Mesendoderm (in vitro differentiated cells): Measurements from ENCODE around the gene MVB12B.
A peak's percentile ranks its signal among the peaks of the same experiment; 100 is the strongest.

ENCODE experiments used
- DNase-seq: peaks from one replicate; pipeline ENCODE4 v3.0.0; 2013
- H2AK5ac ChIP-seq: 2 replicates; pipeline ENCODE4 v1.6.1; 2013; ENCODE audit warnings: low read length, inconsistent platforms
- H2BK120ac ChIP-seq: 2 replicates; pipeline ENCODE4 v1.6.1; 2013; ENCODE audit warnings: low read depth, mild to moderate bottlenecking, low read length, moderate library complexity, mixed read lengths
- H2BK15ac ChIP-seq: replicated peaks from 2 replicates; pipeline ENCODE4 v1.6.1; 2013; ENCODE audit warnings: low read depth, mild to moderate bottlenecking, moderate library complexity
- H2BK5ac ChIP-seq: 2 replicates; pipeline ENCODE4 v1.6.1; 2013; ENCODE audit warnings: low read length, inconsistent platforms
- H3K18ac ChIP-seq: 2 replicates; pipeline ENCODE4 v1.6.1; 2013; ENCODE audit warnings: mild to moderate bottlenecking, low read length, mixed read lengths
- H3K23ac ChIP-seq: one replicate; pipeline ENCODE4 v1.6.1; 2013; ENCODE audit warnings: low read length
- H3K27ac ChIP-seq: 2 replicates; pipeline ENCODE4 v1.5.1; 2013; ENCODE audit warnings: low read depth, mild to moderate bottlenecking, inconsistent platforms, low read length, moderate library complexity
- H3K27me3 ChIP-seq: 2 replicates; pipeline ENCODE4 v1.6.1; 2013; ENCODE audit warnings: low read length, control low read depth, mild to moderate bottlenecking, inconsistent platforms; ENCODE audit not compliant: insufficient read depth, poor library complexity
- H3K36me3 ChIP-seq: 2 replicates; pipeline ENCODE4 v1.6.1; 2013; ENCODE audit warnings: low read length, inconsistent platforms; ENCODE audit not compliant: control insufficient read depth, insufficient read depth
- H3K4ac ChIP-seq: one replicate; pipeline ENCODE4 v1.6.1; 2013; ENCODE audit warnings: low read depth, mild to moderate bottlenecking, low read length, moderate library complexity
- H3K4me1 ChIP-seq: 2 replicates; pipeline ENCODE4 v1.6.1; 2013; ENCODE audit warnings: low read depth, low read length, inconsistent platforms; ENCODE audit not compliant: control insufficient read depth
- H3K4me2 ChIP-seq: 2 replicates; pipeline ENCODE4 v1.6.1; 2013; ENCODE audit warnings: low read length
- H3K4me3 ChIP-seq: 2 replicates; pipeline ENCODE4 v1.5.1; 2013; ENCODE audit warnings: mild to moderate bottlenecking, low read length
- H3K56ac ChIP-seq: one replicate; pipeline ENCODE4 v1.6.1; 2013; ENCODE audit warnings: low read length
- H3K79me1 ChIP-seq: 2 replicates; pipeline ENCODE4 v1.6.1; 2013; ENCODE audit warnings: low read length, inconsistent platforms
- H3K79me2 ChIP-seq: 2 replicates; pipeline ENCODE4 v1.6.1; 2013; ENCODE audit warnings: mild to moderate bottlenecking, low read length; ENCODE audit not compliant: control insufficient read depth, insufficient read depth
- H3K9ac ChIP-seq: 2 replicates; pipeline ENCODE4 v1.6.1; 2013; ENCODE audit warnings: low read length, inconsistent platforms
- H4K5ac ChIP-seq: one replicate; pipeline ENCODE4 v1.6.1; 2013; ENCODE audit warnings: low read length
- H4K8ac ChIP-seq: one replicate; pipeline ENCODE4 v1.6.1; 2013; ENCODE audit warnings: low read depth, mild to moderate bottlenecking, control low read depth, low read length, moderate library complexity
- WGBS: extraction: QIAGEN DNeasy Blood & Tissue Kit; methylation state at CpG from one replicate; pipeline ENCODE4 v1.1.7; 2013; ENCODE audit warnings: low lambda C conversion rate, missing lambda C conversion rate; ENCODE audit not compliant: insufficient coverage; ENCODE audit errors: extremely low coverage; 5-methylcytosine and 5-hydroxymethylcytosine counted together

The MVB12B gene

GRCh38 chr9:126472198-126472947 is 145.7 kb downstream of the MVB12B start:
- H2BK120ac ChIP-seq = no peak overlapping the region
- no peaks in the 10 kb centered on the region for H3K79me2 ChIP-seq
- no peaks in the 10 kb centered on the region for H3K36me3 ChIP-seq
- H3K4ac ChIP-seq = no peak overlapping the region
- no peak overlapping the region for H3K18ac ChIP-seq
- H2BK15ac ChIP-seq = no peak overlapping the region
- no CpG with 5 or more reads among the region's 7 CpGs for WGBS
- no peaks in the 10 kb centered on the region for H3K27me3 ChIP-seq
- H3K9ac ChIP-seq = no peak overlapping the region
- H3K4me1 ChIP-seq = no peaks in the 10 kb centered on the region
- H2AK5ac ChIP-seq = no peak overlapping the region
- no peak overlapping the region for H3K4me3 ChIP-seq
- H4K5ac ChIP-seq = no peak overlapping the region
- H3K56ac ChIP-seq = no peak overlapping the region
- H2BK5ac ChIP-seq = no peak overlapping the region
- H3K79me1 ChIP-seq = no peaks in the 10 kb centered on the region
- no peak for DNase-seq
- H3K4me2 ChIP-seq = no peak overlapping the region
- H3K27ac ChIP-seq = no peak overlapping the region
- no peak overlapping the region for H3K23ac ChIP-seq
- no peak overlapping the region for H4K8ac ChIP-seq

- no peak overlapping the region for H2BK15ac ChIP-seq
- DNase-seq = no peak
- no peak overlapping the region for H2AK5ac ChIP-seq
- no peak overlapping the region for H4K8ac ChIP-seq
- no peak overlapping the region for H3K4me3 ChIP-seq
- no peak overlapping the region for H3K4ac ChIP-seq
- no CpG with 5 or more reads among the region's 3 CpGs for WGBS
- no peaks in the 10 kb centered on the region for H3K79me2 ChIP-seq
- no peak overlapping the region for H3K4me2 ChIP-seq
- no peak overlapping the region for H3K18ac ChIP-seq
- H2BK120ac ChIP-seq = no peak overlapping the region
- no peak overlapping the region for H2BK5ac ChIP-seq
- H3K27ac ChIP-seq = no peak overlapping the region
- no peak overlapping the region for H3K56ac ChIP-seq
- H3K27me3 ChIP-seq = no peaks in the 10 kb centered on the region
- no peaks in the 10 kb centered on the region for H3K36me3 ChIP-seq
- H3K9ac ChIP-seq = no peak overlapping the region
- H3K23ac ChIP-seq = no peak overlapping the region
- no peak overlapping the region for H4K5ac ChIP-seq
- no peaks in the 10 kb centered on the region for H3K4me1 ChIP-seq
- no peaks in the 10 kb centered on the region for H3K79me1 ChIP-seq
These were observed 146.3 kb downstream of the MVB12B start for GRCh38 chr9:126472948-126473298.

- no peak overlapping the region for H3K23ac ChIP-seq
- no peak overlapping the region for H2BK15ac ChIP-seq
- H3K4ac ChIP-seq = no peak overlapping the region
- H2BK5ac ChIP-seq = no peak overlapping the region
- H3K4me2 ChIP-seq = no peak overlapping the region
- H3K79me1 ChIP-seq = no peaks in the 10 kb centered on the region
- H2AK5ac ChIP-seq = no peak overlapping the region
- no peaks in the 10 kb centered on the region for H3K36me3 ChIP-seq
- DNase-seq = no peak
- no peak overlapping the region for H3K56ac ChIP-seq
- H3K79me2 ChIP-seq = no peaks in the 10 kb centered on the region
- no peak overlapping the region for H4K5ac ChIP-seq
- no CpG with 5 or more reads among the region's 7 CpGs for WGBS
- no peak overlapping the region for H3K9ac ChIP-seq
- H3K4me3 ChIP-seq = no peak overlapping the region
- no peaks in the 10 kb centered on the region for H3K4me1 ChIP-seq
- no peak overlapping the region for H3K18ac ChIP-seq
- H2BK120ac ChIP-seq = no peak overlapping the region
- H3K27ac ChIP-seq = no peak overlapping the region
- H3K27me3 ChIP-seq = no peaks in the 10 kb centered on the region
- H4K8ac ChIP-seq = no peak overlapping the region
These were observed 147.7 kb downstream of the MVB12B start for GRCh38 chr9:126474206-126474765.

GRCh38 chr9:126474786-126475485 is 148.3 kb downstream of the MVB12B start:
- no CpG with 5 or more reads among the region's 14 CpGs for WGBS
- no peak overlapping the region for H3K4ac ChIP-seq
- H2AK5ac ChIP-seq = no peak overlapping the region
- H3K9ac ChIP-seq = no peak overlapping the region
- H2BK5ac ChIP-seq = no peak overlapping the region
- H3K27ac ChIP-seq = no peak overlapping the region
- no peaks in the 10 kb centered on the region for H3K27me3 ChIP-seq
- H4K5ac ChIP-seq = no peak overlapping the region
- H4K8ac ChIP-seq = no peak overlapping the region
- no peak for DNase-seq
- no peak overlapping the region for H2BK120ac ChIP-seq
- no peak overlapping the region for H3K4me2 ChIP-seq
- no peaks in the 10 kb centered on the region for H3K79me2 ChIP-seq
- H3K79me1 ChIP-seq = no peaks in the 10 kb centered on the region
- no peaks in the 10 kb centered on the region for H3K4me1 ChIP-seq
- no peak overlapping the region for H2BK15ac ChIP-seq
- H3K23ac ChIP-seq = no peak overlapping the region
- no peak overlapping the region for H3K18ac ChIP-seq
- H3K4me3 ChIP-seq = no peak overlapping the region
- H3K56ac ChIP-seq = no peak overlapping the region
- no peaks in the 10 kb centered on the region for H3K36me3 ChIP-seq

GRCh38 chr9:126475933-126476555 is 149.4 kb downstream of the MVB12B start:
- no peak overlapping the region for H3K4ac ChIP-seq
- DNase-seq = peak; percentile 68
- no peak overlapping the region for H3K4me3 ChIP-seq
- H3K56ac ChIP-seq = no peak overlapping the region
- H2BK15ac ChIP-seq = no peak overlapping the region
- no peaks in the 10 kb centered on the region for H3K4me1 ChIP-seq
- H2BK120ac ChIP-seq = no peak overlapping the region
- no CpG with 5 or more reads among the region's 12 CpGs for WGBS
- H3K18ac ChIP-seq = no peak overlapping the region
- no peaks in the 10 kb centered on the region for H3K79me2 ChIP-seq
- H3K23ac ChIP-seq = no peak overlapping the region
- no peaks in the 10 kb centered on the region for H3K27me3 ChIP-seq
- H4K5ac ChIP-seq = no peak overlapping the region
- no peaks in the 10 kb centered on the region for H3K36me3 ChIP-seq
- H3K27ac ChIP-seq = no peak overlapping the region
- no peak overlapping the region for H4K8ac ChIP-seq
- H3K9ac ChIP-seq = no peak overlapping the region
- no peaks in the 10 kb centered on the region for H3K79me1 ChIP-seq
- no peak overlapping the region for H2AK5ac ChIP-seq
- no peak overlapping the region for H3K4me2 ChIP-seq
- H2BK5ac ChIP-seq = no peak overlapping the region
